Measurements from ENCODE around the gene SEMG2. TPM values are rescaled to one million over a fixed set of nuclear protein-coding genes. Genes with fewer than 3 reads are reported as not detected.

Gene SEMG2, protein sequence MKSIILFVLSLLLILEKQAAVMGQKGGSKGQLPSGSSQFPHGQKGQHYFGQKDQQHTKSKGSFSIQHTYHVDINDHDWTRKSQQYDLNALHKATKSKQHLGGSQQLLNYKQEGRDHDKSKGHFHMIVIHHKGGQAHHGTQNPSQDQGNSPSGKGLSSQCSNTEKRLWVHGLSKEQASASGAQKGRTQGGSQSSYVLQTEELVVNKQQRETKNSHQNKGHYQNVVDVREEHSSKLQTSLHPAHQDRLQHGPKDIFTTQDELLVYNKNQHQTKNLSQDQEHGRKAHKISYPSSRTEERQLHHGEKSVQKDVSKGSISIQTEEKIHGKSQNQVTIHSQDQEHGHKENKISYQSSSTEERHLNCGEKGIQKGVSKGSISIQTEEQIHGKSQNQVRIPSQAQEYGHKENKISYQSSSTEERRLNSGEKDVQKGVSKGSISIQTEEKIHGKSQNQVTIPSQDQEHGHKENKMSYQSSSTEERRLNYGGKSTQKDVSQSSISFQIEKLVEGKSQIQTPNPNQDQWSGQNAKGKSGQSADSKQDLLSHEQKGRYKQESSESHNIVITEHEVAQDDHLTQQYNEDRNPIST
- not detected in 2 replicates for total RNA-seq (2011; cell fraction: chromatin; rRNA removed; ENCODE audit: low replicate concordance)
- total RNA-seq (2011; cell fraction: nucleolus; rRNA removed) = not detected in 2 replicates
- not detected in 2 replicates for total RNA-seq (2011; cell fraction: nucleoplasm; rRNA removed)
- total RNA-seq (2014; rRNA removed) (not detected in 2 replicates), total RNA-seq (2014; rRNA removed; fragmentation: Illumina TruSeq; extraction: Trizol) (not detected in 2 replicates), total RNA-seq (2015; rRNA removed; fragmentation: Illumina TruSeq; extraction: Trizol) (not detected in 2 replicates), total RNA-seq (2021) (not detected in 2 replicates), polyA plus RNA-seq (2011; rRNA removed) (not detected in 2 replicates), polyA plus RNA-seq (2014; fragmentation: Illumina TruSeq; extraction: Trizol) (not detected in 2 replicates), polyA plus RNA-seq (2014; fragmentation: Nextera tagmentation; extraction: Ambion mirVana) (not detected), polyA plus RNA-seq (2014; rRNA removed) (not detected in 2 replicates), polyA minus RNA-seq (2011; rRNA and poly(A)+ RNA removed) (not detected in 2 replicates), Bru-seq, nascent RNA (not detected), BruChase-seq, experiment 1, labeled RNA remaining after a 2-hour chase (not detected), BruChase-seq, experiment 2, labeled RNA remaining after a 6-hour chase (not detected)
- not detected in 2 replicates for polyA plus RNA-seq (2011; cell fraction: cytosol; rRNA removed)
- polyA plus RNA-seq (2011; cell fraction: nucleus; rRNA removed) = not detected in 2 replicates
- polyA plus RNA-seq (2012) = not detected in 2 replicates
- polyA minus RNA-seq (2011; cell fraction: cytosol; rRNA and poly(A)+ RNA removed) = not detected in 2 replicates
- not detected in 2 replicates for polyA minus RNA-seq (2011; cell fraction: nucleus; rRNA and poly(A)+ RNA removed)
- long read RNA-seq, experiment 1 = 0 reads
- long read RNA-seq, experiment 2 = 0 reads
- long read RNA-seq, experiment 3 = 0 reads

DNA sequence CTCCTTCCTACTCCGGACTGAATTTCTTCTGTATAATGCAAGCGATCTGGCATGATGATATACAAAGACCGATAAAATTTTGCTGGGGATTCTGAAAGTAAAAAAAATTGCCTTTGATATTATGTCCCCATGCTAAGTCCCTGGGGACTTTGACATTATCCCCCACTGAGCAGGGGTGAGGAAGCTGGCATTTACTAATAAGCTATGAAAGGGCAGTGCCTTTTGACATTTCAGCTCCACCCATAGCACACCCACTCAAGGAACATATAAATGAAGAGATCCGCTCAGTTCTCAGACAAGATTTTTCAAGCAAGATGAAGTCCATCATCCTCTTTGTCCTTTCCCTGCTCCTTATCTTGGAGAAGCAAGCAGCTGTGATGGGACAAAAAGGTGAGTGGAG, at the start of gene SEMG2:
Gene SEMG2, plus strand, starts transcription at position 298 of the 400 bp plus-strand sequence. Its CDS starts 17 bp downstream, at position 315.
- in situ Hi-C loops (cut with MboI) = no loop called here
- Histone ChIP-seq H3K4me1 (replicated peaks in 1 of 2; ENCODE audit: control insufficient read depth in 2 of 2, insufficient read depth in 2 of 2, low read length in 2 of 2) (no peaks in the 10 kb centered on the region), H4K20me1 (replicated peaks; ENCODE audit: control insufficient read depth, insufficient read depth, low read length) (no peaks in the 10 kb centered on the region), H3K27me3 (ENCODE audit: control insufficient read depth in 2 of 2, insufficient read depth in 2 of 2, low read length in 2 of 2) (peaks cover 0 to 10% of the 10 kb centered on the region in 2 experiments; a peak in 2 of 5 replicates), H3K36me3 (ENCODE audit: control insufficient read depth, insufficient read depth, low read length) (no peaks in the 10 kb centered on the region), H3K27ac (ENCODE audit: extremely low read depth, low read depth, low read length) (no peak within 1 kb of the TSS), H3K4me2 (ENCODE audit: insufficient read depth, low read length) (no peak within 1 kb of the TSS), H2AFZ (ENCODE audit: low read depth, low read length) (no peak within 1 kb of the TSS), H3K9me3 (replicated peaks; ENCODE audit: control insufficient read depth, insufficient read depth, low read depth, low read length) (no peaks in the 10 kb centered on the region), H3K9me1 (ENCODE audit: control insufficient read depth, insufficient read depth, low read length) (no peaks in the 10 kb centered on the region), H3K4me3 (no peak within 1 kb of the TSS), H3K79me2 (ENCODE audit: control insufficient read depth, insufficient read depth, low read length) (no peaks in the 10 kb centered on the region), H3K9ac (ENCODE audit: insufficient read depth in 1 of 2, low read depth in 2 of 2, low read length in 2 of 2) (no peak within 1 kb of the TSS)
- CTCF ChIA-PET (ENCODE audit: low intra/inter-chr PET ratio) = no interaction called here
- FAIRE-seq (no peak), ATAC-seq (no peak), DNase-seq (ENCODE audit: extremely low read depth in 1 of 4, low spot score in 3 of 4) (no peak)
- WGBS (ENCODE audit: insufficient coverage, low coverage, missing lambda C conversion rate) = 0% methylated on average over 4 of the region's 4 CpGs
- POLR2A ChIA-PET = no interaction called here
- intact Hi-C loops (cut with micrococcal nuclease) = no loop called here
- BruUV-seq (replicated peaks) = no TSS peak
- TF ChIP-seq, protein P1, sequence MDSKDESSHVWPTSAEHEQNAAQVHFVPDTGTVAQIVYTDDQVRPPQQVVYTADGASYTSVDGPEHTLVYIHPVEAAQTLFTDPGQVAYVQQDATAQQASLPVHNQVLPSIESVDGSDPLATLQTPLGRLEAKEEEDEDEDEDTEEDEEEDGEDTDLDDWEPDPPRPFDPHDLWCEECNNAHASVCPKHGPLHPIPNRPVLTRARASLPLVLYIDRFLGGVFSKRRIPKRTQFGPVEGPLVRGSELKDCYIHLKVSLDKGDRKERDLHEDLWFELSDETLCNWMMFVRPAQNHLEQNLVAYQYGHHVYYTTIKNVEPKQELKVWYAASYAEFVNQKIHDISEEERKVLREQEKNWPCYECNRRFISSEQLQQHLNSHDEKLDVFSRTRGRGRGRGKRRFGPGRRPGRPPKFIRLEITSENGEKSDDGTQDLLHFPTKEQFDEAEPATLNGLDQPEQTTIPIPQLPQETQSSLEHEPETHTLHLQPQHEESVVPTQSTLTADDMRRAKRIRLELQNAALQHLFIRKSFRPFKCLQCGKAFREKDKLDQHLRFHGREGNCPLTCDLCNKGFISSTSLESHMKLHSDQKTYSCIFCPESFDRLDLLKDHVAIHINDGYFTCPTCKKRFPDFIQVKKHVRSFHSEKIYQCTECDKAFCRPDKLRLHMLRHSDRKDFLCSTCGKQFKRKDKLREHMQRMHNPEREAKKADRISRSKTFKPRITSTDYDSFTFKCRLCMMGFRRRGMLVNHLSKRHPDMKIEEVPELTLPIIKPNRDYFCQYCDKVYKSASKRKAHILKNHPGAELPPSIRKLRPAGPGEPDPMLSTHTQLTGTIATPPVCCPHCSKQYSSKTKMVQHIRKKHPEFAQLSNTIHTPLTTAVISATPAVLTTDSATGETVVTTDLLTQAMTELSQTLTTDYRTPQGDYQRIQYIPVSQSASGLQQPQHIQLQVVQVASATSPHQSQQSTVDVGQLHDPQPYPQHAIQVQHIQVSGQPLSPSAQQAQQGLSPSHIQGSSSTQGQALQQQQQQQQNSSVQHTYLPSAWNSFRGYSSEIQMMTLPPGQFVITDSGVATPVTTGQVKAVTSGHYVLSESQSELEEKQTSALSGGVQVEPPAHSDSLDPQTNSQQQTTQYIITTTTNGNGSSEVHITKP (IDR thresholded peaks at IDR 0.05; ENCODE audit: partially characterized antibody) = no peak
- TF ChIP-seq ZNF165 (CRISPR knock-in tag; IDR thresholded peaks at IDR 0.05; ENCODE audit: borderline replicate concordance) (no peak), RFX7 (CRISPR knock-in tag; IDR thresholded peaks at IDR 0.05) (no peak), SRF (CRISPR knock-in tag; IDR thresholded peaks at IDR 0.05) (no peak), ADNP (tag; IDR thresholded peaks at IDR 0.05) (no peak), SMC3 (conservative IDR thresholded peaks at IDR 0.05; ENCODE audit: insufficient read depth, low read depth, low read length) (no peak)
- TF ChIP-seq, protein P2, sequence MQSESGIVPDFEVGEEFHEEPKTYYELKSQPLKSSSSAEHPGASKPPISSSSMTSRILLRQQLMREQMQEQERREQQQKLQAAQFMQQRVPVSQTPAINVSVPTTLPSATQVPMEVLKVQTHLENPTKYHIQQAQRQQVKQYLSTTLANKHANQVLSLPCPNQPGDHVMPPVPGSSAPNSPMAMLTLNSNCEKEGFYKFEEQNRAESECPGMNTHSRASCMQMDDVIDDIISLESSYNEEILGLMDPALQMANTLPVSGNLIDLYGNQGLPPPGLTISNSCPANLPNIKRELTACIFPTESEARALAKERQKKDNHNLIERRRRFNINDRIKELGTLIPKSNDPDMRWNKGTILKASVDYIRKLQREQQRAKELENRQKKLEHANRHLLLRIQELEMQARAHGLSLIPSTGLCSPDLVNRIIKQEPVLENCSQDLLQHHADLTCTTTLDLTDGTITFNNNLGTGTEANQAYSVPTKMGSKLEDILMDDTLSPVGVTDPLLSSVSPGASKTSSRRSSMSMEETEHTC (IDR thresholded peaks at IDR 0.05) = no peak
- TF ChIP-seq, protein P3, sequence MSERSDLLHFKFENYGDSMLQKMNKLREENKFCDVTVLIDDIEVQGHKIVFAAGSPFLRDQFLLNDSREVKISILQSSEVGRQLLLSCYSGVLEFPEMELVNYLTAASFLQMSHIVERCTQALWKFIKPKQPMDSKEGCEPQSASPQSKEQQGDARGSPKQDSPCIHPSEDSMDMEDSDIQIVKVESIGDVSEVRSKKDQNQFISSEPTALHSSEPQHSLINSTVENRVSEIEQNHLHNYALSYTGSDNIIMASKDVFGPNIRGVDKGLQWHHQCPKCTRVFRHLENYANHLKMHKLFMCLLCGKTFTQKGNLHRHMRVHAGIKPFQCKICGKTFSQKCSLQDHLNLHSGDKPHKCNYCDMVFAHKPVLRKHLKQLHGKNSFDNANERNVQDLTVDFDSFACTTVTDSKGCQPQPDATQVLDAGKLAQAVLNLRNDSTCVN (CRISPR knock-in tag; IDR thresholded peaks at IDR 0.05) = no peak
